ENCODE measurements around the gene DNER. TPM values are rescaled to one million over a fixed set of nuclear protein-coding genes. Genes with fewer than 3 reads are reported as not detected.

Gene DNER
- total and polyA plus RNA-seq, 2 experiments from 2014 or later, result not detected

GRCh38 chr2:229714736-229715541 is 584 bp upstream of the DNER start:
- peak; percentile 13 for TF ChIP-seq CTCF (IDR thresholded peaks at IDR 0.05; ENCODE audit: low read depth, low read length)
- H3K27me3 ChIP-seq, result peaks cover 100% of the 10 kb centered on the region
- no peaks in the 10 kb centered on the region for H3K9me3 ChIP-seq (ENCODE audit: low read depth)
- peak; percentile 78 to 87 for DNase-seq (ENCODE audit: low read depth in 1 of 2, low spot score in 1 of 2)
- H3K27ac ChIP-seq, result no peak overlapping the region
- H3K4me1 ChIP-seq (ENCODE audit: low read depth), result peaks cover 5% of the 10 kb centered on the region
- H3K36me3 ChIP-seq, result no peaks in the 10 kb centered on the region
- H3K4me3 ChIP-seq, result peak overlapping the region; percentile 24

- H3K4me3 ChIP-seq, result peak overlapping the region; percentile 38
- no peak for TF ChIP-seq CTCF (IDR thresholded peaks at IDR 0.05; ENCODE audit: low read depth, low read length)
- peak; percentile 12 to 41 for DNase-seq (ENCODE audit: low read depth in 1 of 2, low spot score in 1 of 2)
- H3K9me3 ChIP-seq (ENCODE audit: low read depth), result no peaks in the 10 kb centered on the region
- peaks cover 8% of the 10 kb centered on the region for H3K4me1 ChIP-seq (ENCODE audit: low read depth)
- no peaks in the 10 kb centered on the region for H3K36me3 ChIP-seq
- H3K27me3 ChIP-seq, result peaks cover 95% of the 10 kb centered on the region
- no peak overlapping the region for H3K27ac ChIP-seq
These were observed 830 bp downstream of the DNER start for GRCh38 chr2:229713371-229714079.

- Histone ChIP-seq H3K27ac (no peak overlapping the region), H3K36me3 (no peaks in the 10 kb centered on the region), H3K27me3 (peaks cover 81% of the 10 kb centered on the region), H3K4me3 (no peak overlapping the region), H3K4me1 (ENCODE audit: low read depth) (peaks cover 15% of the 10 kb centered on the region), H3K9me3 (ENCODE audit: low read depth) (no peaks in the 10 kb centered on the region)
- DNase-seq (ENCODE audit: low read depth in 1 of 2, low spot score in 1 of 2), result peak in 1 of 2 donors; percentile 10
- no peak for TF ChIP-seq CTCF (IDR thresholded peaks at IDR 0.05; ENCODE audit: low read depth, low read length)
These were observed 2.2 kb downstream of the DNER start for GRCh38 chr2:229712136-229712535.

GRCh38 chr2:229708335-229708734 is 6.0 kb downstream of the DNER start:
- H3K27me3 ChIP-seq, result peaks cover 43% of the 10 kb centered on the region

More at GRCh38 chr2:229708335-229708734, 6.0 kb downstream of the DNER start:
- Histone ChIP-seq H3K4me3 (no peak overlapping the region), H3K9me3 (ENCODE audit: low read depth) (no peaks in the 10 kb centered on the region), H3K4me1 (ENCODE audit: low read depth) (peaks cover 10% of the 10 kb centered on the region), H3K27ac (no peak overlapping the region), H3K36me3 (no peaks in the 10 kb centered on the region)
- TF ChIP-seq CTCF (IDR thresholded peaks at IDR 0.05; ENCODE audit: low read depth, low read length), result no peak
- DNase-seq (ENCODE audit: low read depth in 1 of 2, low spot score in 1 of 2), result peak in 1 of 2 donors; percentile 5

Measured in cardiac muscle cell (in vitro differentiated cells and primary cell).